ENCODE data around the gene RNF114.

DNA sequence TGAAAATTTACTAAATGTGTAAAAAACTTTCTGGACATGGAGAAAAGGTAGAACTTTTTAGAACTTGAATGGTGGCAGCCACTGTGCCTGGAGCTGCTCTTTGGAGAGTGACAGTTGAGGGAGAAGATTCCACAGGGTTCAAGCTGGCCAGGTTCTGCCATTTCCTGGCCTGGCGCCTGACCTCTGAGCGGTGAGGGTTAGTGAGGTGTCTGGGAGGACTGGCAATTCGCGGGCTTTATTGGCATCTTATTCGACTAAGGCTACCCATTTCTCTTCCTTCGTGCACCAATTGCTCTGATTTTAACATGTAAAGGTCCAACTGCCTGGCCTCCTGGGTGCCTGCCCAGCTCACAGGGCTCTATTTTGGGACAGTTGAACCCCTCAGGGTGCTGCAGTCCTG, 49.0 kb downstream of the RNF114 start:
- TF ChIP-seq ZNF24 (IDR thresholded peaks at IDR 0.05) (no peak), RBBP5 (conservative IDR thresholded peaks at IDR 0.05) (no peak), RAD21 (IDR thresholded peaks at IDR 0.05; ENCODE audit: insufficient read depth, low read depth, low read length) (no peak), ZNF207 (IDR thresholded peaks at IDR 0.05; ENCODE audit: borderline replicate concordance) (no peak)
- TF ChIP-seq, protein P1, sequence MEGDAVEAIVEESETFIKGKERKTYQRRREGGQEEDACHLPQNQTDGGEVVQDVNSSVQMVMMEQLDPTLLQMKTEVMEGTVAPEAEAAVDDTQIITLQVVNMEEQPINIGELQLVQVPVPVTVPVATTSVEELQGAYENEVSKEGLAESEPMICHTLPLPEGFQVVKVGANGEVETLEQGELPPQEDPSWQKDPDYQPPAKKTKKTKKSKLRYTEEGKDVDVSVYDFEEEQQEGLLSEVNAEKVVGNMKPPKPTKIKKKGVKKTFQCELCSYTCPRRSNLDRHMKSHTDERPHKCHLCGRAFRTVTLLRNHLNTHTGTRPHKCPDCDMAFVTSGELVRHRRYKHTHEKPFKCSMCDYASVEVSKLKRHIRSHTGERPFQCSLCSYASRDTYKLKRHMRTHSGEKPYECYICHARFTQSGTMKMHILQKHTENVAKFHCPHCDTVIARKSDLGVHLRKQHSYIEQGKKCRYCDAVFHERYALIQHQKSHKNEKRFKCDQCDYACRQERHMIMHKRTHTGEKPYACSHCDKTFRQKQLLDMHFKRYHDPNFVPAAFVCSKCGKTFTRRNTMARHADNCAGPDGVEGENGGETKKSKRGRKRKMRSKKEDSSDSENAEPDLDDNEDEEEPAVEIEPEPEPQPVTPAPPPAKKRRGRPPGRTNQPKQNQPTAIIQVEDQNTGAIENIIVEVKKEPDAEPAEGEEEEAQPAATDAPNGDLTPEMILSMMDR (IDR thresholded peaks at IDR 0.05 in 2 of 3, conservative IDR thresholded peaks at IDR 0.05 in 1 of 3; ENCODE audit: control insufficient read depth in 2 of 3, extremely low read depth in 1 of 3, insufficient read depth in 1 of 3, low read depth in 3 of 3, low read length in 3 of 3): no peak
- TF ChIP-seq, protein P2, sequence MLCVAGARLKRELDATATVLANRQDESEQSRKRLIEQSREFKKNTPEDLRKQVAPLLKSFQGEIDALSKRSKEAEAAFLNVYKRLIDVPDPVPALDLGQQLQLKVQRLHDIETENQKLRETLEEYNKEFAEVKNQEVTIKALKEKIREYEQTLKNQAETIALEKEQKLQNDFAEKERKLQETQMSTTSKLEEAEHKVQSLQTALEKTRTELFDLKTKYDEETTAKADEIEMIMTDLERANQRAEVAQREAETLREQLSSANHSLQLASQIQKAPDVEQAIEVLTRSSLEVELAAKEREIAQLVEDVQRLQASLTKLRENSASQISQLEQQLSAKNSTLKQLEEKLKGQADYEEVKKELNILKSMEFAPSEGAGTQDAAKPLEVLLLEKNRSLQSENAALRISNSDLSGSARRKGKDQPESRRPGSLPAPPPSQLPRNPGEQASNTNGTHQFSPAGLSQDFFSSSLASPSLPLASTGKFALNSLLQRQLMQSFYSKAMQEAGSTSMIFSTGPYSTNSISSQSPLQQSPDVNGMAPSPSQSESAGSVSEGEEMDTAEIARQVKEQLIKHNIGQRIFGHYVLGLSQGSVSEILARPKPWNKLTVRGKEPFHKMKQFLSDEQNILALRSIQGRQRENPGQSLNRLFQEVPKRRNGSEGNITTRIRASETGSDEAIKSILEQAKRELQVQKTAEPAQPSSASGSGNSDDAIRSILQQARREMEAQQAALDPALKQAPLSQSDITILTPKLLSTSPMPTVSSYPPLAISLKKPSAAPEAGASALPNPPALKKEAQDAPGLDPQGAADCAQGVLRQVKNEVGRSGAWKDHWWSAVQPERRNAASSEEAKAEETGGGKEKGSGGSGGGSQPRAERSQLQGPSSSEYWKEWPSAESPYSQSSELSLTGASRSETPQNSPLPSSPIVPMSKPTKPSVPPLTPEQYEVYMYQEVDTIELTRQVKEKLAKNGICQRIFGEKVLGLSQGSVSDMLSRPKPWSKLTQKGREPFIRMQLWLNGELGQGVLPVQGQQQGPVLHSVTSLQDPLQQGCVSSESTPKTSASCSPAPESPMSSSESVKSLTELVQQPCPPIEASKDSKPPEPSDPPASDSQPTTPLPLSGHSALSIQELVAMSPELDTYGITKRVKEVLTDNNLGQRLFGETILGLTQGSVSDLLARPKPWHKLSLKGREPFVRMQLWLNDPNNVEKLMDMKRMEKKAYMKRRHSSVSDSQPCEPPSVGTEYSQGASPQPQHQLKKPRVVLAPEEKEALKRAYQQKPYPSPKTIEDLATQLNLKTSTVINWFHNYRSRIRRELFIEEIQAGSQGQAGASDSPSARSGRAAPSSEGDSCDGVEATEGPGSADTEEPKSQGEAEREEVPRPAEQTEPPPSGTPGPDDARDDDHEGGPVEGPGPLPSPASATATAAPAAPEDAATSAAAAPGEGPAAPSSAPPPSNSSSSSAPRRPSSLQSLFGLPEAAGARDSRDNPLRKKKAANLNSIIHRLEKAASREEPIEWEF (IDR thresholded peaks at IDR 0.05; ENCODE audit: insufficient replicate concordance, low read depth, low read length): no peak

All from GM12878 (cell line).